GM18526 (cell line): Measurements from ENCODE around the gene NPHP4.

Experiments used
- POLR2A ChIP-seq: IDR thresholded peaks from 3 replicates; pipeline ENCODE4 v1.6.1; 2011; ENCODE audit not compliant: insufficient read length; ENCODE audit errors: extremely low read depth

NPHP4 gene

GRCh38 chr1:6028042-6028850 is 36.0 kb upstream of the NPHP4 start:
- TF ChIP-seq POLR2A, result peak; percentile 22

GRCh38 chr1:6027591-6027990 is 35.4 kb upstream of the NPHP4 start:
- no peak for TF ChIP-seq POLR2A

- TF ChIP-seq POLR2A, result peak; percentile 84
These were observed 34.0 kb upstream of the NPHP4 start for GRCh38 chr1:6026095-6026809.

GRCh38 chr1:6025269-6026094 is 33.3 kb upstream of the NPHP4 start:
- no peak for TF ChIP-seq POLR2A

GRCh38 chr1:6024376-6024775 is 32.2 kb upstream of the NPHP4 start:
- TF ChIP-seq POLR2A, result no peak

- TF ChIP-seq POLR2A, result no peak
These were observed 31.1 kb upstream of the NPHP4 start for GRCh38 chr1:6023346-6023745.

- no peak for TF ChIP-seq POLR2A
These were observed 30.0 kb upstream of the NPHP4 start for GRCh38 chr1:6022193-6022592.

- no peak for TF ChIP-seq POLR2A
These were observed 27.1 kb upstream of the NPHP4 start for GRCh38 chr1:6019166-6019845.

- no peak for TF ChIP-seq POLR2A
These were observed 24.1 kb upstream of the NPHP4 start for GRCh38 chr1:6016191-6016865.

- no peak for TF ChIP-seq POLR2A
These were observed 22.1 kb upstream of the NPHP4 start for GRCh38 chr1:6014130-6014999.

- TF ChIP-seq POLR2A, result no peak
These were observed 21.3 kb upstream of the NPHP4 start for GRCh38 chr1:6013491-6013890.

- TF ChIP-seq POLR2A, result no peak
These were observed 20.5 kb upstream of the NPHP4 start for GRCh38 chr1:6012529-6013318.

- TF ChIP-seq POLR2A, result no peak
These were observed 19.7 kb upstream of the NPHP4 start for GRCh38 chr1:6011946-6012258.
